ENCODE data around the gene ERC1. TPM values are rescaled to one million over a fixed set of nuclear protein-coding genes. Genes with fewer than 3 reads are reported as not detected.
A peak's percentile ranks its signal among the peaks of the same experiment; 100 is the strongest.

ERC1 gene
- total RNA-seq, 2 donors from 2014 or later: 26.9 to 41.9 TPM

- TF ChIP-seq CTCF (IDR thresholded peaks at IDR 0.05): no peak
- no peak overlapping the region for H3K9ac ChIP-seq (ENCODE audit: low read depth in 2 of 2, low read length in 2 of 2)
- intact Hi-C loops (cut with DNase I): no loop called here
- no peaks in the 10 kb centered on the region for H3K4me1 ChIP-seq
- no peak for DNase-seq
- H3K36me3 ChIP-seq: no peaks in the 10 kb centered on the region
- H3K4me3 ChIP-seq: no peak overlapping the region
- H3K9me3 ChIP-seq: no peaks in the 10 kb centered on the region
- H3K27ac ChIP-seq: no peak overlapping the region
- no peaks in the 10 kb centered on the region for H3K27me3 ChIP-seq
These were observed 124.6 kb downstream of the ERC1 start for GRCh38 chr12:1115484-1116231.

- intact Hi-C loops (cut with DNase I): no loop called here
- Histone ChIP-seq H3K36me3 (no peaks in the 10 kb centered on the region), H3K9me3 (no peaks in the 10 kb centered on the region), H3K4me1 (no peaks in the 10 kb centered on the region), H3K27ac (no peak overlapping the region), H3K9ac (ENCODE audit: low read depth in 2 of 2, low read length in 2 of 2) (no peak overlapping the region), H3K27me3 (no peaks in the 10 kb centered on the region), H3K4me3 (no peak overlapping the region)
- no peak for TF ChIP-seq CTCF (IDR thresholded peaks at IDR 0.05)
- no peak for DNase-seq
These were observed 126.3 kb downstream of the ERC1 start for GRCh38 chr12:1117371-1117770.

GRCh38 chr12:1117970-1118563 lies 127.0 kb downstream of the ERC1 start:
- TF ChIP-seq CTCF (IDR thresholded peaks at IDR 0.05): peak; percentile 88
- no peak overlapping the region for H3K27ac ChIP-seq
- H3K36me3 ChIP-seq: no peaks in the 10 kb centered on the region
- H3K9ac ChIP-seq (ENCODE audit: low read depth in 2 of 2, low read length in 2 of 2): no peak overlapping the region
- no peaks in the 10 kb centered on the region for H3K9me3 ChIP-seq
- DNase-seq: peak; percentile 71
- no peak overlapping the region for H3K4me3 ChIP-seq
- no peaks in the 10 kb centered on the region for H3K27me3 ChIP-seq
- intact Hi-C loops (cut with DNase I): no loop called here
- H3K4me1 ChIP-seq: no peaks in the 10 kb centered on the region

DNA sequence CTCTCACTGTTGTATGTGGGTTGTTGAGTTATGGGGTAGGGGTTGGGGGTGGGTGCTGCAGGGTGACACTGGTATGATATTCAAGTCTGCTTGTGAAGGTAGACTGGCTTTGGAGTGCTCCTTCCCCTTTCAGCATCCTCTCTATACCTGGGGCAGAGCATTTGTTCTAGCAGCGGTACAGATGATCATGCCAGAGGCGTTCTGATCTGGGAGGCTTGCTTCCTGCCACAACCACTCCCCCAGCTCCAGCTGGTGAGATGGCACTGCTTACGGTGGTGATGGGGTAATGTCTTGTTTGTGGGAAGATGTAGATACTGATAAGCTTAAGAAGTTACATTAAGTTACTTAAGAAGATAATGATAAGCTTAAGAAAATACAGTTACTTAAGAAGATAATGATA lies 131.8 kb downstream of the ERC1 start:
- no peak for DNase-seq
- Histone ChIP-seq H3K4me1 (no peaks in the 10 kb centered on the region), H3K36me3 (no peaks in the 10 kb centered on the region), H3K27me3 (no peaks in the 10 kb centered on the region), H3K4me3 (no peak overlapping the region), H3K9ac (ENCODE audit: low read depth in 2 of 2, low read length in 2 of 2) (no peak overlapping the region), H3K27ac (no peak overlapping the region), H3K9me3 (no peaks in the 10 kb centered on the region)
- TF ChIP-seq CTCF (IDR thresholded peaks at IDR 0.05): no peak
- intact Hi-C loops (cut with DNase I): no loop called here

- no peaks in the 10 kb centered on the region for H3K27me3 ChIP-seq
- H3K9me3 ChIP-seq: no peaks in the 10 kb centered on the region
- peak overlapping the region; percentile 33 for H3K27ac ChIP-seq
- no peaks in the 10 kb centered on the region for H3K4me1 ChIP-seq
- TF ChIP-seq CTCF (IDR thresholded peaks at IDR 0.05): no peak
- intact Hi-C loops (cut with DNase I): no loop called here
- H3K9ac ChIP-seq (ENCODE audit: low read depth in 2 of 2, low read length in 2 of 2): peak overlapping the region in 1 of 2 donors; percentile 19
- no peak overlapping the region for H3K4me3 ChIP-seq
- no peaks in the 10 kb centered on the region for H3K36me3 ChIP-seq
- no peak for DNase-seq
These were observed 135.1 kb downstream of the ERC1 start for GRCh38 chr12:1126091-1126490.

All from colonic mucosa (tissue), 4 donors.